NCI-H460 (cell line): ENCODE results near the gene C1orf167. TPM values are rescaled to one million over a fixed set of nuclear protein-coding genes. Genes with fewer than 3 reads are reported as not detected.

Source experiments
- DNase-seq: peaks from one replicate; pipeline ENCODE4 v3.0.0-alpha.2; 2016; ENCODE audit warnings: low read depth; ENCODE audit errors: extremely low read depth
- total RNA-seq: library from RNA; depleted of rRNA; stranded (reverse); fragments of >200 nt; shearing (Covaris generic); gene quantifications from 2 replicates; pipeline ENCODE4 v1.2.3, GENCODE V29; 2014; rRNA removed

The C1orf167 gene
- total RNA-seq, 1 experiment from 2014 or later: not detected

DNA sequence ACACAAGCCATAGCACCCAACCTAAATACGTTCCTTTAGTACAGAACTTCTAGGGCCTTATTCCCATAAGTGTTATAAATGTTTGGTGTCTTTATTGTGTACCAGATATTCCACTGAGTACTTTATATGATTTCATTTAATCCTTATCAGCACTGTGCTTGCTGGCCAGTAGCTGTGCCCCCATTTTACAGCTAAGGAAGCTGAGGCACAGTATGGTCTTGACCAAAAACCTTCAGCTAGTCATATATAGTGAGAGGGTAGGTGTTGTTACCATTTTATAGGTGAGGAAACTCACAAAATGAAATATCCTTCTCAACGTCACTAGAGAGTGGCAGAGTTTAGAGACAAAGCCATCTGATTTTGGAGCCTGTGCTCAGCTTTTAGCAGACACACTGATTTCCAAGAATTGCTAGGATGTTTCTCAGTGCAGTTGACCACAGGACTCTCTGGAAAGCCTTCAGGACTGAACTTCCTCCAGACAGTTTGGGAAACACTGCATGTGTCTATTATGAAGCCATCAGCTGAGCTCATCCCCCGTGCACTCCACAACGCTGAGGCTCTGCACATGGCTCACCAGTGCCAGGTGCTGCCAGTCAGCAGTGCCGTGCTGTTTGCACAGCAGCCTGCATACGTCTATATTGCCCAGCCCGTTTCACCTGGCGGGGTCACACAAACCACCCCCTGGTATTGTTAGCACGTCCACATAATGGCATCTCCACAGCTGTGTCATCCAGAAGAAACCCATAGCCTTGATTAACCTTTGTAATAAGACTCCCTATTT lies 70.1 kb downstream of the C1orf167 start:
- no peak for DNase-seq

DNA sequence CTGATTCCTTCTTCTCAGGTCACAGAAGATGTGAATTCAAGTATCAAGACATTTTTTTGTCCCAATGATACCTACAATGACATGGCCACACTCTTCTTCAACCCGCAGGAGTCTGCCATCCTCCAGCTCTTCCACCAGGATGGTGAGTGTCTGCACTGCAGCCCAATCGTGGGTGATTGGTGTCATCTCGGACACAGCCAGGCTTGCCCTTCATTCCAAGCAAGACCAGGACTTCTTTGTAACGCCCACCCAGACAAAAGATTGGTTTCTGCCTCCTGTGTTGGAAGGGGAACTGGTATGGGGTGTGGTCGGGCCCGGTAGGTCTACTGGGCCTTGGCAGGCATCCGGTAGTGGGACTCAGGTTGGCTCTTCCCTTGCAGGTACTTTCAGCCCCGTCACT lies 71.5 kb downstream of the C1orf167 start:
- DNase-seq: no peak

DNA sequence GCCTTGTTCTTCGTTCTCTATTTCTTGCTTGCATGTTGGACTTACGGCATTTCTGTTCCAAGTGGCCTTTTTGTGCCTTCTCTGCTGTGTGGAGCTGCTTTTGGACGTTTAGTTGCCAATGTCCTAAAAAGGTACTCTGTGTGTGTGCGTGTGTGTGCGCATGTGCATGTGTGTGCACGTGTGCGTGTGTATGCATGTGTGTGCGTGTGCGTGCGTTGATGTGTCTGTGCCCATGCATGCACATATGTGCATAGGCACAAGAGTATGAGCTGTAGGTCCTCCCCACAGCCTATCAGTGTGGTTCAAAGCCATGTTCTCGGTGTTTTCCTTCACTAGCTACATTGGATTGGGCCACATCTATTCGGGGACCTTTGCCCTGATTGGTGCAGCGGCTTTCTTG lies 71.9 kb downstream of the C1orf167 start:
- no peak for DNase-seq

DNA sequence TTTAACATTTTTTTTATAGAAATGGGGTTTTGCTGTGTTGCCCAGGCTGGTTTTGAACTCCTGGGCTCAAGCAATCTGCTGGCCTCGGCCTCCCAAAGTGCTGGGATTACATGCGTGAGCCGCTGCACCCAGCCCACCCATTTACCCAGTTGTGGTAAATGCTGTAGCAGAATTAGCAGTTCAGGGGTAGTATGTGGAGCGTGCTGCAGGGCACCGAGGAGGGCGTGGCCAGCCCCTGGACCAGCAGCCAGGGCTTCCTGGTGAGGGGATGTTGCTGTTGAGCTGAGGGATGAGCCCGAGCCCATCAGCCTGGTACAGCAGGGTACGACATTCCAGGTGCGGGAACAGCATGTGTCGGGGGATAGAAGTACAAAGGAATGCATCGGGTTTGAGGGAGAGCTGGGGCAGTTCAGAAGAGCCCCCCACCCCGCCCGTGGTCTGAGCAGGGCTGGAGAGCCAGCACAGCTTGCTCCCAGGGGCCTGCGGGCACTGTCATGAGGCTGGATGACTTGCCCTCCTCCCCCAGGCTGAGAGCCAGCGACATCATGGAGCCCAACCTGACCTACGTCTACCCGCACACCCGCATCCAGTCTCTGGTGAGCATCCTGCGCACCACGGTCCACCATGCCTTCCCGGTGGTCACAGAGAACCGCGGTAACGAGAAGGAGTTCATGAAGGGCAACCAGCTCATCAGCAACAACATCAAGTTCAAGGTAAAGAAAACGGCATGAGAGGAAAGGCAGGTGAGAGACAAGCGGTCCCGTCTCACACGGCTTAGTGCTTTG lies 73.6 kb downstream of the C1orf167 start:
- no peak for DNase-seq

DNA sequence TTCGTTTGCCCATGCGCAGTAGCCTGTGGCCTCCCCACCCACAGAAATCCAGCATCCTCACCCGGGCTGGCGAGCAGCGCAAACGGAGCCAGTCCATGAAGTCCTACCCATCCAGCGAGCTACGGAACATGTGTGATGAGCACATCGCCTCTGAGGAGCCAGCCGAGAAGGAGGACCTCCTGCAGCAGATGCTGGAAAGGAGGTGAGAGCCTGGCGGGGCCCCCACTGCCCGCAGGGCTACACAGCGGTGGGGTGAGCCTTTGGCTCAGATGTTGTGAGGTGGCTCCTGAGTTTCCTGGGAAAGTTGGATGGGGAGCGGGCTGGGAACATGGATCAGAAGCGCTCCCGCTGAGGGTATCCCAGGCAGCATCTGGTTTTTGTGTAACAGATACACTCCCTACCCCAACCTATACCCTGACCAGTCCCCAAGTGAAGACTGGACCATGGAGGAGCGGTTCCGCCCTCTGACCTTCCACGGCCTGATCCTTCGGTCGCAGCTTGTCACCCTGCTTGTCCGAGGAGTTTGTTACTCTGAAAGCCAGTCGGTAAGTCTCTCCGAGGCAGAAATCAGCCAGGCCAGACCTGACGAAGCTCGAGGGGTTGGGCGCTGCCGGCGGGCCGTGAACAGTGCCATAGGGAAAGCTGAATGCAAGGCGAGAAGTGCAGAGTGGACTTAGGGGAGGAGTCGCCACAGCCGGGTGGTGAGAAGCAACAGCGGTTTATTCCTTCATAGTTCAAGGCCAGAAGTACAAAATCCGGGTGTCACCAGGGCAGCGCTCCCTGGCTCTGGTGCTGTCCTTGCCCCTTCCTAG lies 75.2 kb downstream of the C1orf167 start:
- DNase-seq: no peak

DNA sequence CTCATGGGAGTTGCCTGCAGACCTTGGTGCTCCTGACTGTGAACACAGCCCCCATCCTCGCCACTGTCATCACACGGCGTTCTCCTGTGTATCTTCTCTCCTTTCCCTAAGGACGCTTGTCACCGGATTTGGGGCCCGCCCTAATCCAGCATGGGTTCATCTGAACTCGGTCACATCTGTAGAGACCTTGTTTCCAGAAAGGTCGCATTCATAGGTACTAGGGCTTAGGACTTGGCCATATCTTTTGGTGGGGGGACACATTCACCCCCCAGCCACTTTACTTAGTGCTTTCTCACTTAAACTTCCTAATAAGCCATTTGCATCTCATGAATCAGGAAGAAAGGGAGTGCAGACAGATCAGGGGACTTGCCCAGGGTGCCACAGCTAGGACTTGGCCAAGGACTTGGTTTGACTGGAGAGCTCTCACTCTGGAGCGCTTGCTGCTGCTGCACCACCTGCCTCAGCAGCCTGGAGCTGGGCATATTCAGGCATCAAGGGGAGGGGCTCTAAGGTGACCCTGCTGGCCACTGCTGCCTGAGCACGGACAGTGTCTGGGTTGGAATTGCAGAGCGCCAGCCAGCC lies 75.9 kb downstream of the C1orf167 start:
- DNase-seq: no peak

DNA sequence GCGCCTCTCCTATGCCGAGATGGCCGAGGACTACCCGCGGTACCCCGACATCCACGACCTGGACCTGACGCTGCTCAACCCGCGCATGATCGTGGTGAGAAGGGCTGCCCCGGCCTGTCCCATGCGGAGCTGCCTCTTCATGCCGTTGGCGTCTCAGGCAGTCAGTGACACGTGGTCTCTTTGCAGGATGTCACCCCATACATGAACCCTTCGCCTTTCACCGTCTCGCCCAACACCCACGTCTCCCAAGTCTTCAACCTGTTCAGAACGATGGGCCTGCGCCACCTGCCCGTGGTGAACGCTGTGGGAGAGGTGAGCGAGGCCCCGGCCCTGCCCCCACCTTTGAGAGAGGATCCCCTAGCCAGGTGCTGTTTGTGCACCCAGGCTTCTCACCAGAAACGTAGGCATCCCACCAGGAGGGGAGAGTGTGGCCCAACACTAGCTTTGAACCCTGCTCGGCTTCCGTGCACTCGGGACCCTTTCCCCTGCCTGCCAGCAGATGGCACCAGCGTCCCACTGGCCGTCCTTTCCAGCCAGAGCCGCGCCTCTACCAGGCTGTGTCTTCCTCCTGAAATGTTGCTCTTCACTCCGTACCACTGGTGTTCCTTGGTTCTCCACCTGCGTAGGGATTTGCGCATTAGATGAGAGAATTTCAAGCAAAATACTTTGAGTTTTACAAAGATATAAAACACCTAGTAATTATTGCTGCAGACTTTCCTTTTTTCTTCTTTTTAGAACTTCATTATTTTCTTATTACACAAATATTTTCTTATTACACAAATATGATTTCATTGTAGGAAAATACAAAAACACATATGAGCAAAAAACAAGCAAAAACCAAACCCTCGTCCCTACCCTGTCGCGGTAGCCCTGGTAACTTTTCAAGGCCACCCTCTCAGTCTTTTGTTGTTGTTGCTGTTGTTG lies 76.6 kb downstream of the C1orf167 start:
- DNase-seq: peak; percentile 42

Other genes starting within 250 kb of the C1orf167 start
- 0.35 and 0.50 TPM in 2 replicates for gene FBXO2, start 107.8 kb upstream of the C1orf167 start, total RNA-seq
- gene FBXO44, start 107.3 kb upstream of the C1orf167 start, total RNA-seq: 8.2 and 9.1 TPM in 2 replicates
- gene FBXO6, start 98.0 kb upstream of the C1orf167 start, total RNA-seq: 6.8 and 10.4 TPM in 2 replicates
- gene MAD2L2, start 81.0 kb upstream of the C1orf167 start, total RNA-seq: 49.5 and 51.2 TPM in 2 replicates
- gene DRAXIN, start 70.5 kb upstream of the C1orf167 start, total RNA-seq: 0.02 and 0.03 TPM in 2 replicates
- gene AGTRAP, start 26.1 kb upstream of the C1orf167 start, total RNA-seq: 29.1 and 34.3 TPM in 2 replicates
- gene MTHFR, start 43.8 kb downstream of the C1orf167 start, total RNA-seq: 5.2 and 6.0 TPM in 2 replicates
- gene CLCN6, start 44.0 kb downstream of the C1orf167 start, total RNA-seq: 4.0 and 6.5 TPM in 2 replicates
- not detected in 2 replicates for gene NPPA, start 85.6 kb downstream of the C1orf167 start, total RNA-seq
- not detected in 2 replicates for gene NPPB, start 96.8 kb downstream of the C1orf167 start, total RNA-seq
- gene KIAA2013, start 164.2 kb downstream of the C1orf167 start, total RNA-seq: 33.8 and 40.3 TPM in 2 replicates
- gene PLOD1, start 172.5 kb downstream of the C1orf167 start, total RNA-seq: 69.1 and 70.0 TPM in 2 replicates
- gene MFN2, start 218.3 kb downstream of the C1orf167 start, total RNA-seq: 29.8 and 32.0 TPM in 2 replicates